ENCODE results near the gene TTLL1. TPM values are rescaled to one million over a fixed set of nuclear protein-coding genes. Genes with fewer than 3 reads are reported as not detected.

TTLL1 gene
- total RNA-seq, 1 donor from 2014 or later = 16.9 TPM

DNA sequence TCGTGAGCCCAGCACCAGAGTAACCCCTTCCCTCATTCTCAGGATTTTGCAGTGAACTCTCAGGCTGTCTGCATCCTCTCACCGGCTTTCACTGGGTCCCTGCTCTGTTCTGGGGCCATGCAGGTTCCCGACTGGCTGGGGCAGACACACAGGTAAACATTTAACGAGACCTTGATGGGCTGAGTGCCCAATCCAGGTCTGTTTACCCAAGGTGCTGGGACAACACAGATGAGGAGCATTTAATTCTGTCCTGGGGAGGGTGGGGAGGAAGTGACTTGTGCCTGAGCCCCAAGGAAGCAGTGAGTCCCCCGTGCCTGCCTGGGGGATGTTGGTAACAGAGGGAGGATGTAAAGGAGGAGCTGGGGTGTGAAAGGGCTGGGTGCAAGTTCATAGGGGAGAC, 25.8 kb upstream of the TTLL1 start:
- H3K27ac Mint-ChIP-seq = no peak overlapping the region
- H3K36me3 Mint-ChIP-seq = no peaks in the 10 kb centered on the region
- no peaks in the 10 kb centered on the region for H3K9me3 Mint-ChIP-seq
- TF ChIP-seq, protein P1, sequence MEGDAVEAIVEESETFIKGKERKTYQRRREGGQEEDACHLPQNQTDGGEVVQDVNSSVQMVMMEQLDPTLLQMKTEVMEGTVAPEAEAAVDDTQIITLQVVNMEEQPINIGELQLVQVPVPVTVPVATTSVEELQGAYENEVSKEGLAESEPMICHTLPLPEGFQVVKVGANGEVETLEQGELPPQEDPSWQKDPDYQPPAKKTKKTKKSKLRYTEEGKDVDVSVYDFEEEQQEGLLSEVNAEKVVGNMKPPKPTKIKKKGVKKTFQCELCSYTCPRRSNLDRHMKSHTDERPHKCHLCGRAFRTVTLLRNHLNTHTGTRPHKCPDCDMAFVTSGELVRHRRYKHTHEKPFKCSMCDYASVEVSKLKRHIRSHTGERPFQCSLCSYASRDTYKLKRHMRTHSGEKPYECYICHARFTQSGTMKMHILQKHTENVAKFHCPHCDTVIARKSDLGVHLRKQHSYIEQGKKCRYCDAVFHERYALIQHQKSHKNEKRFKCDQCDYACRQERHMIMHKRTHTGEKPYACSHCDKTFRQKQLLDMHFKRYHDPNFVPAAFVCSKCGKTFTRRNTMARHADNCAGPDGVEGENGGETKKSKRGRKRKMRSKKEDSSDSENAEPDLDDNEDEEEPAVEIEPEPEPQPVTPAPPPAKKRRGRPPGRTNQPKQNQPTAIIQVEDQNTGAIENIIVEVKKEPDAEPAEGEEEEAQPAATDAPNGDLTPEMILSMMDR (conservative IDR thresholded peaks at IDR 0.05) = no peak
- H3K4me3 Mint-ChIP-seq = no peak overlapping the region
- peaks cover 28% of the 10 kb centered on the region for H3K27me3 Mint-ChIP-seq
- peaks cover 24% of the 10 kb centered on the region for H3K4me1 Mint-ChIP-seq (ENCODE audit: unreplicated experiment)
- no peak for DNase-seq (ENCODE audit: extremely low spot score, unreplicated experiment)

DNA sequence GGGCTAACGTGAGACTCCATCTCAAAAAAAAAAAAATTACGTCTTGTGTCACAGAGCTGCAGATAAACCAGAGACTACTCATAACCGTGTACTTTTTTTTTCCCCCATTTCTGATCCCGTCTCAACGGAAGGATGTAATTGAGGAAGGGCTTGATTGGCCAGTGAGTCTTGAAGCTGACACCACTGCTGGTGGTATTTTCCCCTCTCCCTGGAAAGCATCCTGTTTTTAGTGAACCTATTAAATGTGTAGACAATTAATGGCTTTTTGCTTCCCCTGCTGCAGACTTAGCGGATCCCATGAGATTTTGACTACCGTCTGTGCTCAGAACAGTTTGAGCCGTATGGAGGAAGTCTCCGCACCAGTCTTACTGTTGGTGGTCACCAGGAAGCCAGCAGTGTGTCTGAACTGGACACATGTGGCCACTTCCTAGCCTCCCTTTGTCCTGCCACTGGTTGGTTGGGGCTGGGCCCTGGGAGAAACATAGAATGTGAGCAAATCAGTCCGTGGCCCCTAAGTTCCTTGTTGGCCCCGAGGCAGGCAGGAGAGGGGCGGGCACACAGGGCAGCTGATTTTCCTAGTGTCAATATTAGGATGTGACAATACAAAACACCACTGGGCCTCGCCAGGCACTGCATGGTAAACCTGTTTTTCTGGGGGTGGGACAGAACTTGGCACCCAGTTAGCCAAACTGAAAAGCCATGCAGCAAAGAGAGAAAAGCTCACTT, 24.5 kb upstream of the TTLL1 start:
- TF ChIP-seq, protein P1 (conservative IDR thresholded peaks at IDR 0.05) = no peak
- peaks cover 38% of the 10 kb centered on the region for H3K27me3 Mint-ChIP-seq
- H3K27ac Mint-ChIP-seq = peak overlapping the region; percentile 42
- no peaks in the 10 kb centered on the region for H3K36me3 Mint-ChIP-seq
- H3K9me3 Mint-ChIP-seq = no peaks in the 10 kb centered on the region
- H3K4me1 Mint-ChIP-seq (ENCODE audit: unreplicated experiment) = peaks cover 20% of the 10 kb centered on the region
- peak overlapping the region; percentile 83 for H3K4me3 Mint-ChIP-seq
- DNase-seq (ENCODE audit: extremely low spot score, unreplicated experiment) = no peak

DNA sequence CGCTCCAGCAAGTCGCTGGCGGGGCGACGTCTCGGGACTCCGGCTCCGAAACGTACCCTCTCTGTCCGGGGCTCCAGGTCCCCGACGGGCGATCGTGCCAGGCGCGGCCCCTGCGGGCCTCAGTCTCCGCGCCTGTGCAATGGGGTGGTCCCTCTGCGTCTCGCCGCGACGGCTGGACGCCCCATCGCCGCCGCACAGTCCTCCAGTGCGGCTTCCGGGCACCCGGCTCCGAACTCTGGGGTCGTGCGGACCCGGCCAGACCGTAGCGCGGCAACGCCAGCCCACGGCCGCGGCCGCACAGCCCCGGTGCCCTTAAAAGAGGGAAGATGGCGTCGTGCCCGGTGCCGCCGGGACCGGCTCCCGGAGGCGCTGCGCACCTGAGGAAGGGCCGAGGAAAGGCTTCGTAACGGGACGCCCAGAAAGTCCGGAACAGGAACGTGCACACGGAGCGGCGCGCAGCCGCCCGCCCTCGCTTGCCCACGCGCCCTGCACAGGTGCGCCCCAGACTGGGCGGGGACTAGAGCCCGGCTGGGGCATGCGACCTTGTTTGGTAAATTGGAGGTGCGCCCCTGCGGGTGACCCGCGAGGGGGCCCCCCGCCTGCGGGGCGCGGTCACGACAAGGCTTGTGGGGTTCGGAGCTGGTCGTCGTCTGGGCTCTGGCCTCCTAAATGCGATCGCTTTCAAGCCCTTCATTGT, 21.9 kb upstream of the TTLL1 start:
- no peak for DNase-seq (ENCODE audit: extremely low spot score, unreplicated experiment)
- peak overlapping the region; percentile 87 for H3K4me3 Mint-ChIP-seq
- TF ChIP-seq, protein P1 (conservative IDR thresholded peaks at IDR 0.05) = no peak
- H3K36me3 Mint-ChIP-seq = no peaks in the 10 kb centered on the region
- H3K27me3 Mint-ChIP-seq = peaks cover 41% of the 10 kb centered on the region
- H3K9me3 Mint-ChIP-seq = no peaks in the 10 kb centered on the region
- H3K4me1 Mint-ChIP-seq (ENCODE audit: unreplicated experiment) = peaks cover 19% of the 10 kb centered on the region
- no peak overlapping the region for H3K27ac Mint-ChIP-seq

DNA sequence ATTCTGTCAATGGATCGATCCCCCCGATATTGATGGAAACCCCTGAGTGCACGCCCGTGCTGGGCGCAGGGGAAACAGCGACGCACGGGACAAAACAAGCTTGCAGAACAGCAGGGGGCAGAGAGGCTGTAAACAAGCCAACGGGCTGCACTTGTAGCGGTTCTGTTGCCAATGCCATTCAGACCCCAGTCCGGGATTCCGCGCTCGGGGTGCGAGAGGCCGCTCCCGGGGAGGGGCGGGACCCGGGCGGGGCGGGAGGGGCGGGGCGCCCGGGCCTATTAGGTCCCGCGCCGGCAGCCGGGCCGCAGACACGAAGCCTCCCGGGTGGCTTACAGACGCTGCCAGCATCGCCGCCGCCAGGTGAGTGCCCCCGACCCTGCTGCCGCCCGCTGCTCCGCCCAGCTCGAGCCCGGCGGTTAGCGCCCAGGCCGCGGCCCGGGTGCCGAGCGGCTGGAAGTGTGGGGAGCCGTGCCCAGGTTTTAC, 21.3 kb upstream of the TTLL1 start, which contains the start of gene BIK:
TSS of gene BIK (plus strand) at position 307 of the 483 bp plus-strand sequence. CDS start 13,273 bp downstream, outside the sequence.
- Mint-ChIP-seq H3K4me1 (ENCODE audit: unreplicated experiment) (peaks cover 19% of the 10 kb centered on the region), H3K9me3 (no peaks in the 10 kb centered on the region), H3K27ac (peak within 1 kb of the TSS; percentile 79), H3K36me3 (no peaks in the 10 kb centered on the region), H3K27me3 (peaks cover 39% of the 10 kb centered on the region), H3K4me3 (peak within 1 kb of the TSS; percentile 88)
- DNase-seq (ENCODE audit: extremely low spot score, unreplicated experiment) = no peak
- TF ChIP-seq, protein P1 (conservative IDR thresholded peaks at IDR 0.05) = peak; percentile 22

DNA sequence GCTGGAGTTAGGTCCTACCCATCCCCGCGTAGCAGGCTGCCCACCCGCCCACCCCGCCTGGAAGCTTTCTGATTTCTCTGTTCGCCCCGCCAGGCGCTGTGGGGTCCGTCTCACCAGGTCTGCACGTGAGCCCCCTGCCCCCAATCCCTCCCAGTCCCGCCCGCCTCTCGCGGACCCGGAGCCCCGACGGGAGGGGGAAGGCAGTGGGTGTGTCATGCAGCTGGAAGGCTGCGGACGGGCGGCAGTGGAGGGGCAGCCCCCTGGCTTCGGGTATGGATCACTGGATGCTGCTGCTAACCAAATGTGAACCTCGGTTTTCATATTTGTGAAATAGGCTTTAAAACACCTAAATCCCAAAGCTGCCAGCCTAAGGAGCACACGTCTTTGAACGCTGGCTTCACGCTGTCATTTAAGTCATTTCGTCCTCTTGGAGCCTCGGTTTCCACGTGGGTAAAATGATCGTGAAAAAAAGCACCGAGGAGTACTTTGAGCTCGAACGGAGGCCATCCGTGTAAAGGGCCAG, 20.8 kb upstream of the TTLL1 start:
- peak overlapping the region; percentile 79 for H3K27ac Mint-ChIP-seq
- peaks cover 39% of the 10 kb centered on the region for H3K27me3 Mint-ChIP-seq

More for the DNA sequence above, 20.8 kb upstream of the TTLL1 start:
- no peaks in the 10 kb centered on the region for H3K36me3 Mint-ChIP-seq
- TF ChIP-seq, protein P1 (conservative IDR thresholded peaks at IDR 0.05) = no peak
- no peaks in the 10 kb centered on the region for H3K9me3 Mint-ChIP-seq
- peak overlapping the region; percentile 88 for H3K4me3 Mint-ChIP-seq
- DNase-seq (ENCODE audit: extremely low spot score, unreplicated experiment) = no peak
- H3K4me1 Mint-ChIP-seq (ENCODE audit: unreplicated experiment) = peaks cover 19% of the 10 kb centered on the region
